Body of pancreas (tissue), 4 donors: Measurements from ENCODE around the gene PDZRN3. TPM values are rescaled to one million over a fixed set of nuclear protein-coding genes. Genes with fewer than 3 reads are reported as not detected.

Source experiments
- ATAC-seq: fragments of 150-250 bp; one replicate; pipeline ENCODE4 v1.9.1; 2016
- DNase-seq, 4 donors: peaks; one replicate each; pipeline ENCODE4 v3.0.0-alpha.2; 2019
- H3K27ac ChIP-seq, 4 donors: fragments of 200-600 bp; sonication (generic); 1 replicate in 3 of 4; 2 replicates in 1 of 4; pipeline versions ENCODE4 v1.5.1 to v1.6.1; 2016 to 2019; ENCODE audit warnings: mild to moderate bottlenecking in 1 of 4, mixed read lengths in 1 of 4, moderate library complexity in 1 of 4
- H3K27me3 ChIP-seq, 2 donors: fragments of 200-600 bp; sonication (generic); one replicate each; pipeline ENCODE4 v1.6.0; 2016; ENCODE audit warnings: mild to moderate bottlenecking in 1 of 2
- H3K36me3 ChIP-seq, 2 donors: fragments of 200-600 bp; sonication (generic); replicated peaks in 1 of 2; 2 replicates each; pipeline ENCODE4 v1.5.1; 2016; ENCODE audit warnings: low read depth in 2 of 2; ENCODE audit not compliant: insufficient read depth in 1 of 2
- H3K4me1 ChIP-seq: fragments of 200-600 bp; sonication (generic); one replicate; pipeline ENCODE4 v1.6.0; 2016
- H3K4me3 ChIP-seq, 2 donors: fragments of 200-600 bp; sonication (generic); 1 replicate in 1 of 2; 2 replicates in 1 of 2; pipeline ENCODE4 v1.5.1; 2016 to 2019
- H3K9me3 ChIP-seq, 3 donors: fragments of 200-600 bp; sonication (generic); 1 replicate in 2 of 3; 2 replicates in 1 of 3; pipeline ENCODE4 v1.5.1; 2016
- POLR2A ChIP-seq, 3 donors: fragments of 450-650 bp; IDR thresholded peaks; one replicate each; pipeline ENCODE4 v1.6.1; 2016; ENCODE audit warnings: antibody characterized with exemption in 3 of 3, mild to moderate bottlenecking in 2 of 3
- WGBS, 2 donors: methylation state at CpG; one replicate each; pipeline ENCODE4 v1.1.5; 2017; 5-methylcytosine and 5-hydroxymethylcytosine counted together
- intact Hi-C: fragments of 100-400 bp; cut with DNase I; formaldehyde crosslinking; loops from one replicate; pipeline ENCODE4 v1.15.1; 2023
- total RNA-seq, 2 donors: library from RNA; depleted of rRNA; stranded (reverse); fragments of >200 nt; gene quantifications; one replicate each; pipeline ENCODE4 v1.1.0, GENCODE V29; 2016
- TF ChIP-seq, protein P1 (sequence below), 7 experiments: fragments of 450-650 bp in 4 of 7; fragments of 200-600 bp in 3 of 7; sonication (generic) in 3 of 7; IDR thresholded peaks; one replicate each; pipeline ENCODE4 v1.5.1; 2016 to 2019; ENCODE audit warnings: antibody characterized with exemption in 7 of 7

The PDZRN3 gene
- total RNA-seq, 2 donors from 2014 or later: 18.9 to 41.9 TPM

DNA sequence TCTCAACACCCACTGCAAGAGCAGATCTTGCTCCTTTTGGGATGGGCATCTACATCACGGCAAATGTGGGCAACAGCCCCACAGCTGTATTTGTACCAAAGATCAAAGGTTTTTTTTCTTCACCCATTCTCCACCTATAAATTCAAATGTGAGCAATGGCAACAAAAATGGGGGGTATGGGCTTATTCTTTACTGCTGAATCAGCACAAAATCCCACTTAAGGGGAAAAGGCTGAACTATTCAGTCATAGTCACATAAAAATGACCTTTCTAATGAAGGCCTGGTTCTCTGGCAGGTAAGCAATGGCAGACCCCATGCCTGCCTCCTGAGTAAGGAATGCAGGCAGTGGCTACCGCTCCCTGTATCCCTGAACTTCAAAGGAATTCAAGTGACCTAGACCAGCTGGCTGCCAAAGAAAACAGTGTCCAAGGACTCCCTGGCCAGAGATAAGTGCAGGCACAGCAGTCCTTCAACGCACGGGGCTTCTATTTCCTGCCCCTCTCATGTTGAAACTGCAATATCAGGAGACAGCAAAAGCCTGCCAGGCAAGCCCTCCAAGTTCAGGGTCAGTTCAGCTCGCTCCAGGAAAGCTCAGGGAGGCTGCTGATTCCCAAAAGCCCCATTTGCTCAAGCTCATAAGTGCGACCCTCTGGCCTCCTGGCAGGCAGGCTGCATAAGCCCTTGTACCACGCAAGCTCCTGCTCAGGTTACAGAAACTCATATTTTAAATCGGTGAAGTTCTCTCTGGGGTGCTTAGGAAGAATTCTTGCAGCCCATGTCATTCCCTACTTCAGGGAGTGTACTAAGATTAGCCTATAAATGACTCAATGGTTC lies 134.1 kb downstream of the PDZRN3 start:
- Histone ChIP-seq H3K36me3 (no peaks in the 10 kb centered on the region), H3K27ac (peak overlapping the region in 3 of 4 donors; percentile 22 to 54 (median 45)), H3K27me3 (no peaks in the 10 kb centered on the region), H3K4me3 (no peak overlapping the region), H3K4me1 (peaks cover 48% of the 10 kb centered on the region), H3K9me3 (no peaks in the 10 kb centered on the region)
- intact Hi-C loops: no loop called here
- ATAC-seq: peak; percentile 90
- TF ChIP-seq POLR2A (IDR thresholded peaks at IDR 0.05): no peak
- TF ChIP-seq, protein P1, sequence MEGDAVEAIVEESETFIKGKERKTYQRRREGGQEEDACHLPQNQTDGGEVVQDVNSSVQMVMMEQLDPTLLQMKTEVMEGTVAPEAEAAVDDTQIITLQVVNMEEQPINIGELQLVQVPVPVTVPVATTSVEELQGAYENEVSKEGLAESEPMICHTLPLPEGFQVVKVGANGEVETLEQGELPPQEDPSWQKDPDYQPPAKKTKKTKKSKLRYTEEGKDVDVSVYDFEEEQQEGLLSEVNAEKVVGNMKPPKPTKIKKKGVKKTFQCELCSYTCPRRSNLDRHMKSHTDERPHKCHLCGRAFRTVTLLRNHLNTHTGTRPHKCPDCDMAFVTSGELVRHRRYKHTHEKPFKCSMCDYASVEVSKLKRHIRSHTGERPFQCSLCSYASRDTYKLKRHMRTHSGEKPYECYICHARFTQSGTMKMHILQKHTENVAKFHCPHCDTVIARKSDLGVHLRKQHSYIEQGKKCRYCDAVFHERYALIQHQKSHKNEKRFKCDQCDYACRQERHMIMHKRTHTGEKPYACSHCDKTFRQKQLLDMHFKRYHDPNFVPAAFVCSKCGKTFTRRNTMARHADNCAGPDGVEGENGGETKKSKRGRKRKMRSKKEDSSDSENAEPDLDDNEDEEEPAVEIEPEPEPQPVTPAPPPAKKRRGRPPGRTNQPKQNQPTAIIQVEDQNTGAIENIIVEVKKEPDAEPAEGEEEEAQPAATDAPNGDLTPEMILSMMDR (IDR thresholded peaks at IDR 0.05): no peak
- DNase-seq: peak; percentile 55 to 76 (median 70)
- WGBS, 2 donors: 22 to 24% methylated on average over 8 of the region's 8 CpGs

DNA sequence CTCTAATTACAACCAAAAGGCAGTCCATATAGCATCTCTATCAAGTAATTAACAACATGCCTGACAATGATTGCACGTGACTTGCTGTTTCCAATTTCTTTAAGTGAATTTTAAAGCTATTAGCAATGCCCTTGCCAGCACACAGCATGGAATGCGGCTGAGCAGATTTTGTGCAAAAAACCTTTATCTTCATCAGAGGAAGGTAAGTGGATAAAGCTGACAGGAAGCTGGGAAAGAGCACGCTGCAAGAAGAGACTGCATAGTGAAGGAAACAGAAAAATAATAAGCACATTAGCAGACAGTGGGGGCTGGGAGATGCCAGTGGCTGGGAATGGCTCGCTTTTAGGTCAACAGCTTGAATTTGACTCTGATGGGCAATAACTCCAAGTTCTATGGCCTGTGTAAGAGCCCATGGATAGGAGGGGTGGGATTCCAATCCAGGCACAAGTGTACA lies 138.8 kb downstream of the PDZRN3 start:
- no peak for ATAC-seq
- H3K36me3 ChIP-seq: no peaks in the 10 kb centered on the region
- 59 to 71% methylated on average over 4 of the region's 4 CpGs for WGBS, 2 donors
- H3K4me3 ChIP-seq: no peak overlapping the region
- intact Hi-C loops: no loop called here
- H3K27ac ChIP-seq: no peak overlapping the region
- no peak for DNase-seq
- H3K27me3 ChIP-seq: no peaks in the 10 kb centered on the region
- TF ChIP-seq POLR2A (IDR thresholded peaks at IDR 0.05): no peak
- TF ChIP-seq, protein P1 (IDR thresholded peaks at IDR 0.05): no peak
- H3K4me1 ChIP-seq: peaks cover 20% of the 10 kb centered on the region
- no peaks in the 10 kb centered on the region for H3K9me3 ChIP-seq

DNA sequence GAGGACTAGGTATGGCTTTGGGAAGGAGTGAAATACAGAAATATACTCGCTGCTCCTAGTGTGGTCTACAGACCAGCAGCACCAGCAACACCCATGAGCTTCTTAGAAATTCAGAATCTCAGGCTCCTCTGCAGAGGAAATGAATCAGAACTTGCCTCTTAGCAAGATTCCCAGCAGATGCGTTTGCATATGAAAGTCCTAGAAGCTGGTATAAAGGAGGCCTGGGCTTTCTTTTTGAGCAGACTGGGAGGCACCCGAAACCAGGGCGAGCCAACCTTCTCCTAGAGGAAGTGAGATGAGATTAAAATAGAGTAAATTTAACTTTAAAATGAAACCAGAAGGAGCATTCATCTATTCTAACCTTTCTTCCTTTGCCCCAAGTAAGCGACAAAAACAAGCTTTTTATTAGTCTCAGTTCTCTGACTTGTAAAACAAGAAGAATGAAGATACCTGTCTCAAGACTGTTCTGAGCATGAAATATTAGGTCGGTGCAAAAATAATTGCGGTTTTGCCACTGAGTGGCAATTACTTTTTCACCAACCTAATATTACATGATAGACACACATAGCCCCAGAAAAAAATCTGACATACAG lies 140.0 kb downstream of the PDZRN3 start:
- H3K27ac ChIP-seq: no peak overlapping the region
- intact Hi-C loops: no loop called here
- ATAC-seq (no peak), DNase-seq (no peak)
- no peaks in the 10 kb centered on the region for H3K9me3 ChIP-seq
- no peaks in the 10 kb centered on the region for H3K27me3 ChIP-seq
- no peak overlapping the region for H3K4me3 ChIP-seq
- H3K36me3 ChIP-seq: no peaks in the 10 kb centered on the region
- TF ChIP-seq, protein P1 (IDR thresholded peaks at IDR 0.05): no peak
- no peak for TF ChIP-seq POLR2A (IDR thresholded peaks at IDR 0.05)
- WGBS, 2 donors: 76 to 89% methylated on average over 7 of the region's 7 CpGs
- H3K4me1 ChIP-seq: peaks cover 20% of the 10 kb centered on the region

DNA sequence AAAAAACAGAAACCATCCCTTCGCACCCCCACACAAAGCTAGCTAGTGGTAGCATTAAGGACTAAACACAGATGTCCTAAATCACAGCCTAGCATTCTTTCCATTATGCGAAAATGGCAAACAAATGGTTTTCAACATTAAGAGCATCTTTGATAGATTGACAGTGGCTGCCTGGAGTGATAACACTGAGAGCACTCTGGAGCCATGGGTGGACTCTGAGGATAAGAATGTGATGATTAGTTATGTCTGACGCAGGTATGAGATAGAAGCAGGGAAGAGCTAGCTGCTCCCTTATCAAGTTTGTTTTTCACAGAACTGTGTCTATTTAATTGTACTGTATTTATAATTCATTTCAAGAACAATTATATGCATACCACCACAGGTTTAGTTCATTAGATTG lies 142.9 kb downstream of the PDZRN3 start:
- Histone ChIP-seq H3K4me3 (no peak overlapping the region), H3K9me3 (no peaks in the 10 kb centered on the region), H3K27ac (no peak overlapping the region), H3K36me3 (no peaks in the 10 kb centered on the region), H3K4me1 (peaks cover 13% of the 10 kb centered on the region), H3K27me3 (no peaks in the 10 kb centered on the region)
- ATAC-seq (no peak), DNase-seq (no peak)
- intact Hi-C loops: no loop called here
- TF ChIP-seq POLR2A (IDR thresholded peaks at IDR 0.05): no peak
- TF ChIP-seq, protein P1 (IDR thresholded peaks at IDR 0.05): no peak
- 86 to 92% methylated on average over 3 of the region's 3 CpGs for WGBS, 2 donors
